Fibroblast of lung (primary cell): Measurements from ENCODE around the gene NEK4.

ENCODE experiments used
- EZH2 ChIP-seq: IDR thresholded peaks from 2 replicates; pipeline ENCODE4 v1.5.1; 2012; ENCODE audit warnings: low read length, control low read depth, mild to moderate bottlenecking; ENCODE audit errors: missing control alignments
- TF ChIP-seq, protein P1 (sequence below), 2 donors: IDR thresholded peaks in 1 of 2; conservative IDR thresholded peaks in 1 of 2; 1 replicate in 1 of 2; 2 replicates in 1 of 2; pipeline ENCODE4 v1.5.1; 2011 to 2012; ENCODE audit warnings: low read length in 2 of 2, control low read depth in 1 of 2, inconsistent platforms in 1 of 2, low read depth in 1 of 2, mild to moderate bottlenecking in 1 of 2

DNA sequence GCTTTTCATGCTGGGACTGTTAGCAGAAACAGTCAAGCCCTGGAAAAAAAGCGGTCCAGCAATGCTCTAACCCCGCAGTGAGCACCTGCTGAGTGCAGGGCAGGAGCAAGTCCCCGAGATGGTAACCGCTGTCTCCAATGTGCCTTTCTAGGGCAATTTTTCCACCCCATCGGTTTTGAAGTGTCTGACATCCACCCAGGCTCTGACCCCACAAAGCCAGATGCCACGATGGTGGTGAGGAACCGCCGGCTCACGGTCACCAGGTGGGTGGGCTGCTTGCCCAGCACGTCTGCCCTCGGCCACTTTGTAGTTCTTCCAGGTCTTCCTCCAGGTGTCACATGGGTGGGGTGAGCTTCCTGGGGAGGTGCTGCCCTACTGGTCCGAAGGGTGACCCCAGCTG lies 20.6 kb upstream of the NEK4 start:
- TF ChIP-seq, protein P1, sequence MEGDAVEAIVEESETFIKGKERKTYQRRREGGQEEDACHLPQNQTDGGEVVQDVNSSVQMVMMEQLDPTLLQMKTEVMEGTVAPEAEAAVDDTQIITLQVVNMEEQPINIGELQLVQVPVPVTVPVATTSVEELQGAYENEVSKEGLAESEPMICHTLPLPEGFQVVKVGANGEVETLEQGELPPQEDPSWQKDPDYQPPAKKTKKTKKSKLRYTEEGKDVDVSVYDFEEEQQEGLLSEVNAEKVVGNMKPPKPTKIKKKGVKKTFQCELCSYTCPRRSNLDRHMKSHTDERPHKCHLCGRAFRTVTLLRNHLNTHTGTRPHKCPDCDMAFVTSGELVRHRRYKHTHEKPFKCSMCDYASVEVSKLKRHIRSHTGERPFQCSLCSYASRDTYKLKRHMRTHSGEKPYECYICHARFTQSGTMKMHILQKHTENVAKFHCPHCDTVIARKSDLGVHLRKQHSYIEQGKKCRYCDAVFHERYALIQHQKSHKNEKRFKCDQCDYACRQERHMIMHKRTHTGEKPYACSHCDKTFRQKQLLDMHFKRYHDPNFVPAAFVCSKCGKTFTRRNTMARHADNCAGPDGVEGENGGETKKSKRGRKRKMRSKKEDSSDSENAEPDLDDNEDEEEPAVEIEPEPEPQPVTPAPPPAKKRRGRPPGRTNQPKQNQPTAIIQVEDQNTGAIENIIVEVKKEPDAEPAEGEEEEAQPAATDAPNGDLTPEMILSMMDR (conservative IDR thresholded peaks at IDR 0.05 in 1 of 2, IDR thresholded peaks at IDR 0.05 in 1 of 2; ENCODE audit: low read depth in 1 of 2, low read length in 2 of 2), result no peak
- TF ChIP-seq EZH2, result no peak
